HUES48 (cell line): ENCODE measurements around the gene TRPM2.

Experiments used
- H3K27ac ChIP-seq: one replicate; pipeline ENCODE4 v1.7.0; 2013; ENCODE audit warnings: low read depth, low read length, inconsistent platforms
- H3K27me3 ChIP-seq: 2 replicates; pipeline ENCODE4 v1.6.1; 2013; ENCODE audit warnings: mild to moderate bottlenecking, low read length; ENCODE audit not compliant: control insufficient read depth, insufficient read depth
- H3K36me3 ChIP-seq: 2 replicates; pipeline ENCODE4 v1.6.1; 2013; ENCODE audit warnings: low read length; ENCODE audit not compliant: control insufficient read depth, insufficient read depth
- H3K4me1 ChIP-seq: 2 replicates; pipeline ENCODE4 v1.6.1; 2013; ENCODE audit warnings: mild to moderate bottlenecking, low read length; ENCODE audit not compliant: control insufficient read depth, insufficient read depth
- H3K4me3 ChIP-seq: 2 replicates; pipeline ENCODE4 v1.5.1; 2013; ENCODE audit warnings: mild to moderate bottlenecking, low read depth, low read length
- H3K9ac ChIP-seq: 2 replicates; pipeline ENCODE4 v1.6.1; 2013; ENCODE audit warnings: mild to moderate bottlenecking, low read depth, low read length, moderate library complexity
- H3K9me3 ChIP-seq: 2 replicates; pipeline ENCODE4 v1.6.1; 2013; ENCODE audit warnings: low read length; ENCODE audit not compliant: control insufficient read depth, insufficient read depth

Gene TRPM2

GRCh38 chr21:44323591-44323990 is 29.8 kb upstream of the TRPM2 start:
- Histone ChIP-seq H3K4me1 (no peaks in the 10 kb centered on the region), H3K9ac (no peak overlapping the region), H3K36me3 (peaks cover 38% of the 10 kb centered on the region), H3K27me3 (no peaks in the 10 kb centered on the region), H3K4me3 (no peak overlapping the region), H3K27ac (no peak overlapping the region), H3K9me3 (no peaks in the 10 kb centered on the region)

GRCh38 chr21:44324106-44324853 is 29.1 kb upstream of the TRPM2 start:
- peaks cover 34% of the 10 kb centered on the region for H3K36me3 ChIP-seq
- no peak overlapping the region for H3K4me3 ChIP-seq
- no peaks in the 10 kb centered on the region for H3K4me1 ChIP-seq
- no peaks in the 10 kb centered on the region for H3K27me3 ChIP-seq
- H3K27ac ChIP-seq = no peak overlapping the region
- H3K9me3 ChIP-seq = no peaks in the 10 kb centered on the region
- no peak overlapping the region for H3K9ac ChIP-seq

- Histone ChIP-seq H3K27ac (no peak overlapping the region), H3K9ac (no peak overlapping the region), H3K4me3 (no peak overlapping the region), H3K36me3 (peaks cover 29% of the 10 kb centered on the region), H3K9me3 (no peaks in the 10 kb centered on the region), H3K27me3 (no peaks in the 10 kb centered on the region), H3K4me1 (no peaks in the 10 kb centered on the region)
These were observed 28.6 kb upstream of the TRPM2 start for GRCh38 chr21:44324854-44325107.

- no peak overlapping the region for H3K4me3 ChIP-seq
- H3K27ac ChIP-seq = no peak overlapping the region
- H3K36me3 ChIP-seq = peaks cover 24% of the 10 kb centered on the region
- no peaks in the 10 kb centered on the region for H3K27me3 ChIP-seq
- H3K4me1 ChIP-seq = no peaks in the 10 kb centered on the region
- H3K9me3 ChIP-seq = no peaks in the 10 kb centered on the region
- H3K9ac ChIP-seq = no peak overlapping the region
These were observed 27.8 kb upstream of the TRPM2 start for GRCh38 chr21:44325386-44326271.

GRCh38 chr21:44326272-44326647 is 27.2 kb upstream of the TRPM2 start:
- Histone ChIP-seq H3K27ac (no peak overlapping the region), H3K9ac (no peak overlapping the region), H3K4me3 (no peak overlapping the region), H3K27me3 (no peaks in the 10 kb centered on the region), H3K4me1 (no peaks in the 10 kb centered on the region), H3K36me3 (peaks cover 24% of the 10 kb centered on the region), H3K9me3 (no peaks in the 10 kb centered on the region)

- no peaks in the 10 kb centered on the region for H3K4me1 ChIP-seq
- H3K9me3 ChIP-seq = no peaks in the 10 kb centered on the region
- H3K9ac ChIP-seq = no peak overlapping the region
- H3K4me3 ChIP-seq = no peak overlapping the region
- peaks cover 18% of the 10 kb centered on the region for H3K36me3 ChIP-seq
- H3K27me3 ChIP-seq = no peaks in the 10 kb centered on the region
- no peak overlapping the region for H3K27ac ChIP-seq
These were observed 26.5 kb upstream of the TRPM2 start for GRCh38 chr21:44326716-44327602.

GRCh38 chr21:44327603-44327974 is 25.8 kb upstream of the TRPM2 start:
- no peak overlapping the region for H3K27ac ChIP-seq
- H3K27me3 ChIP-seq = no peaks in the 10 kb centered on the region
- no peaks in the 10 kb centered on the region for H3K9me3 ChIP-seq
- no peaks in the 10 kb centered on the region for H3K4me1 ChIP-seq
- peaks cover 18% of the 10 kb centered on the region for H3K36me3 ChIP-seq
- no peak overlapping the region for H3K9ac ChIP-seq
- H3K4me3 ChIP-seq = no peak overlapping the region

- no peaks in the 10 kb centered on the region for H3K27me3 ChIP-seq
- no peak overlapping the region for H3K27ac ChIP-seq
- no peak overlapping the region for H3K4me3 ChIP-seq
- H3K9ac ChIP-seq = no peak overlapping the region
- H3K4me1 ChIP-seq = no peaks in the 10 kb centered on the region
- H3K9me3 ChIP-seq = no peaks in the 10 kb centered on the region
- H3K36me3 ChIP-seq = peaks cover 18% of the 10 kb centered on the region
These were observed 25.1 kb upstream of the TRPM2 start for GRCh38 chr21:44328242-44328895.

- Histone ChIP-seq H3K27me3 (no peaks in the 10 kb centered on the region), H3K4me1 (no peaks in the 10 kb centered on the region), H3K9ac (no peak overlapping the region), H3K9me3 (no peaks in the 10 kb centered on the region), H3K27ac (no peak overlapping the region), H3K4me3 (no peak overlapping the region), H3K36me3 (peaks cover 9% of the 10 kb centered on the region)
These were observed 24.1 kb upstream of the TRPM2 start for GRCh38 chr21:44329086-44329889.
